ENCODE data around the gene PXDC1. TPM values are rescaled to one million over a fixed set of nuclear protein-coding genes. Genes with fewer than 3 reads are reported as not detected.
"Not testable (repeated sequence)": the region's sequence is repeated elsewhere in the genome, so short reads cannot be mapped to it uniquely, and the experiment has no call there.

The PXDC1 gene
- total RNA-seq, 1 donor, result 144 TPM

DNA sequence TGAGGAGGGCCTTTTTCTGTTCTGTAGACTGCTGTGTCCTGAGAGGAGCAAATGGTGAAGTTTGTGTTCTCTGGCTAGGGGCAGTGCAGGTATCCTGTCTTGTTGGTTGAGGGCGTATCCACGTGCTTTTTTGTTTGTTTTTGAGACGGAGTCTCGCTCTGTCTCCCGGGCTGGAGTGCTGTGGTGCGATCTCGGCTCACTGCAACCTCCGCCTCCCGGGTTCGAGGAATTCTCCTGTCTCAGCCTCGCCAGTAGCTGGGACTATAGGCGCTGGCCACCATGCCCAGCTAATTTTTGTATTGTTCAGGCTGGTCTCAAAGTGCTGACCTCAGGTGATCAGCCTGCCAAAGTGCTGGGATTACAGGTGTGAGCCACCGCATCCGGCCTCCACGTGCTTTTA, 10.8 kb upstream of the PXDC1 start:
- H3K27me3 ChIP-seq (ENCODE audit: insufficient read depth, low read length), result no peaks in the 10 kb centered on the region
- H3K9me3 ChIP-seq (ENCODE audit: low read depth, low read length), result no peaks in the 10 kb centered on the region
- no peak overlapping the region for H3K4me3 ChIP-seq (ENCODE audit: insufficient read depth, low read length)
- no peak for DNase-seq (ENCODE audit: insufficient read length, low spot score, missing footprints)
- peaks cover 33% of the 10 kb centered on the region for H3K4me1 ChIP-seq (ENCODE audit: insufficient read depth, low read length)
- H4K20me1 ChIP-seq (ENCODE audit: insufficient read depth, low read length), result no peaks in the 10 kb centered on the region
- no peak overlapping the region for H3K27ac ChIP-seq (ENCODE audit: low read depth, low read length)
- no peaks in the 10 kb centered on the region for H3K36me3 ChIP-seq (ENCODE audit: insufficient read depth, low read length)
- no peak overlapping the region for H3K4me2 ChIP-seq (ENCODE audit: insufficient read depth, low read length)
- TF ChIP-seq, protein P1, sequence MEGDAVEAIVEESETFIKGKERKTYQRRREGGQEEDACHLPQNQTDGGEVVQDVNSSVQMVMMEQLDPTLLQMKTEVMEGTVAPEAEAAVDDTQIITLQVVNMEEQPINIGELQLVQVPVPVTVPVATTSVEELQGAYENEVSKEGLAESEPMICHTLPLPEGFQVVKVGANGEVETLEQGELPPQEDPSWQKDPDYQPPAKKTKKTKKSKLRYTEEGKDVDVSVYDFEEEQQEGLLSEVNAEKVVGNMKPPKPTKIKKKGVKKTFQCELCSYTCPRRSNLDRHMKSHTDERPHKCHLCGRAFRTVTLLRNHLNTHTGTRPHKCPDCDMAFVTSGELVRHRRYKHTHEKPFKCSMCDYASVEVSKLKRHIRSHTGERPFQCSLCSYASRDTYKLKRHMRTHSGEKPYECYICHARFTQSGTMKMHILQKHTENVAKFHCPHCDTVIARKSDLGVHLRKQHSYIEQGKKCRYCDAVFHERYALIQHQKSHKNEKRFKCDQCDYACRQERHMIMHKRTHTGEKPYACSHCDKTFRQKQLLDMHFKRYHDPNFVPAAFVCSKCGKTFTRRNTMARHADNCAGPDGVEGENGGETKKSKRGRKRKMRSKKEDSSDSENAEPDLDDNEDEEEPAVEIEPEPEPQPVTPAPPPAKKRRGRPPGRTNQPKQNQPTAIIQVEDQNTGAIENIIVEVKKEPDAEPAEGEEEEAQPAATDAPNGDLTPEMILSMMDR (IDR thresholded peaks at IDR 0.05; ENCODE audit: extremely low read depth, low read depth, low read length), result no peak
- no peaks in the 10 kb centered on the region for H3K79me2 ChIP-seq (ENCODE audit: insufficient read depth, low read length)
- H2AFZ ChIP-seq (ENCODE audit: low read length), result no peak overlapping the region

DNA sequence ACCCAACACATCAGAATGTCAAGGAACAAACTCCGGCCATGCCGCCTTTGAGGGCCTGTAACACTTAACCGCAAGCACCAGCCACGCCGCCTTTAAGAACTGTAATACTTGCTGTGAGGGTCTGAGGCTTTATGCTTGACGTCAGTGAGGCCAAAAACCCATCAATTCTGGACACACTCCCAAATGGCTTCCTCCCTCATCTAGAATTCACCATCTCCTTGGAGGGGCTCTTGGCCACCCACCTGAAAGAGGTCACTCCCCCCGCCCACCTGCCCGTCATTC, 10.4 kb upstream of the PXDC1 start:
- Histone ChIP-seq H3K4me1 (ENCODE audit: insufficient read depth, low read length) (peaks cover 33% of the 10 kb centered on the region), H3K27ac (ENCODE audit: low read depth, low read length) (no peak overlapping the region), H3K4me3 (ENCODE audit: insufficient read depth, low read length) (no peak overlapping the region), H3K36me3 (ENCODE audit: insufficient read depth, low read length) (no peaks in the 10 kb centered on the region), H2AFZ (ENCODE audit: low read length) (no peak overlapping the region), H4K20me1 (ENCODE audit: insufficient read depth, low read length) (no peaks in the 10 kb centered on the region), H3K79me2 (ENCODE audit: insufficient read depth, low read length) (no peaks in the 10 kb centered on the region), H3K27me3 (ENCODE audit: insufficient read depth, low read length) (no peaks in the 10 kb centered on the region), H3K4me2 (ENCODE audit: insufficient read depth, low read length) (no peak overlapping the region), H3K9me3 (ENCODE audit: low read depth, low read length) (no peaks in the 10 kb centered on the region)
- TF ChIP-seq, protein P1 (IDR thresholded peaks at IDR 0.05; ENCODE audit: extremely low read depth, low read depth, low read length), result no peak
- peak; percentile 23 for DNase-seq (ENCODE audit: insufficient read length, low spot score, missing footprints)

DNA sequence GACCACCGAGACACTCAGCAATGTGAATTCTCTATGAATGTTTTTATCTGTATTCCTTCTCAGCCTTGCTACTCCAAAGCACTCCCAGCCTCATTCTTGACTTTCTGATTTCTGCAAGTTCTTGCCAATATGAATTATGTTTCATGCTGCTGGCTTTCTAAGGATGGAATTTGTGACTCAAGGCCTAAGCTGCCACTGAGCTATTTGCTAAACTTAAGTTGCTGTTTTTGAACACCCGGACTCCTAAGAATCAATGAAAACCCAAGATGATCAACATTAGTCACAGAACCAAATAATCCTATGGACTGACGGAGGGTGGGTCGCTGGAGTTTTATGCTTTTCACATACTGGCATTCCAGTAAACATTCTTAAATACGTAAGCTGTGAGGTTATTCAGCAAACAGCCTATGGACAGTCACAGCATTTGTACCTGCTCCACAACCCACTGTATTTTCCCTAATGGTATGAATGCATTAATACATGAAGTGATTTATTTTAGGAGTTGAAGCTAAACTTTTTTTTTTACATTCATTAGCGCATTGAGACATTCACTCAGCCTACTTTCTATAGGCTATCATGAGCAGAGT, 8.2 kb upstream of the PXDC1 start:
- peak overlapping the region; percentile 4 for H2AFZ ChIP-seq (ENCODE audit: low read length)
- TF ChIP-seq, protein P1 (IDR thresholded peaks at IDR 0.05; ENCODE audit: extremely low read depth, low read depth, low read length), result no peak
- H3K4me1 ChIP-seq (ENCODE audit: insufficient read depth, low read length), result peaks cover 19% of the 10 kb centered on the region
- H3K9me3 ChIP-seq (ENCODE audit: low read depth, low read length), result no peaks in the 10 kb centered on the region
- peak overlapping the region; percentile 72 for H3K27ac ChIP-seq (ENCODE audit: low read depth, low read length)
- H3K27me3 ChIP-seq (ENCODE audit: insufficient read depth, low read length), result no peaks in the 10 kb centered on the region
- H3K79me2 ChIP-seq (ENCODE audit: insufficient read depth, low read length), result no peaks in the 10 kb centered on the region
- peak; percentile 99 for DNase-seq (ENCODE audit: insufficient read length, low spot score, missing footprints)
- H4K20me1 ChIP-seq (ENCODE audit: insufficient read depth, low read length), result no peaks in the 10 kb centered on the region
- peak overlapping the region; percentile 53 for H3K4me2 ChIP-seq (ENCODE audit: insufficient read depth, low read length)
- H3K4me3 ChIP-seq (ENCODE audit: insufficient read depth, low read length), result peak overlapping the region; percentile 34
- no peaks in the 10 kb centered on the region for H3K36me3 ChIP-seq (ENCODE audit: insufficient read depth, low read length)

DNA sequence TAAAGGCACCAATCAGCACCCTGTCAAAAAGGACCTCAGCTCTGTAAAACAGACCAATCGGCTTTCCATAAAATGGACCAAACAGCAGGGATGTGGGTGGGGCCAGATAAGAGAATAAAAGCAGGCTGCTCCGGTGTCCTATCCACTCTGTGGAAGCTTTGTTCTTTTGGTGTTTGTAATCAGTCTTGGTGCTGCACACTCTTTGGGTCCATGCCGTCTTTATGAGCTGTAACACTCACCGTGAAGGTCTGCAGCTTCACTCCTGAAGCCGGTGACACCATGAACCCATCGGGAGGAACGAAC, 7.3 kb upstream of the PXDC1 start:
- Histone ChIP-seq H3K4me2 (ENCODE audit: insufficient read depth, low read length) (peak overlapping the region; percentile 53), H3K27ac (ENCODE audit: low read depth, low read length) (peak overlapping the region; percentile 72)

DNA sequence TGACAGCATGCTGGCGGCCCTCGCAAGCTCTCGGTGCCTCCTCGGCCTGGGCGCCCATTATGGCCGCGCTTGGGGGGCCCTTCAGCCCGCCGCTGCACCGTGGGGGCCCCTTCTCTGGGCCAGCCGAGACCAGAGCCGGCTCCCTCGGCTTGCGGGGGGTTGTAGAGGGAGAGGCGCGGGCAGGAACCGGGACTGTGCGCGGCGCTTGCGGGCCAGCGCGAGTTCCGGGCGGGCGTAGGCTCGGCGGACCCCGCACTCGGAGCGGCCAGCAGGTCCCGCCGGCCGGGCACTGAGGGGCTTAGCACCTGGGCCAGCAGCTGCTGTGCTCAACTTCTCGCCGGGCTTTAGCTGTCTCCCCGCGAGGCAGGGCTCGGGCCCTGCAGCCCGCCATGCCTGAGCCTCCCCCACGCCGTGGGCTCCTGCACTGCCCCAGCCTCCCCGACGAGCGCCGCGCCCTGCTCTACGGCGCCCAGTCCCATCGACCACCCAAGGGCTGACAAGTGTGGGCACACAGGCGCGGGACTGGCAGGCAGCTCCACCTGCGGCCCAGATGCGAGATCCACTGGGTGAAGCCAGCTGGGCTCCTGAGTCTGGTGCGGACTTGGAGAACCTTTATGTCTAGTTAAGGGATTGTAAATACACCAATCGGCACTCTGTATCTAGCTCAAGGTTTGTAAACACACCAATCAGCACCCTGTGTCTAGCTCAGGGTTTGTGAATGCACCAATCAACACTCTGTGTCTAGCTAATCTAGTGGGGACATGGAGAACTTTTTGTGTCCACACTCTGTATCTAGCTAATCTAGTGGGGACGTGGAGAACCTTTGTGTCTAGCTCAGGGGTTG, 6.7 kb upstream of the PXDC1 start:
- not testable (repeated sequence) for H4K20me1 ChIP-seq (ENCODE audit: insufficient read depth, low read length); H3K36me3 ChIP-seq (ENCODE audit: insufficient read depth, low read length); H3K27ac ChIP-seq (ENCODE audit: low read depth, low read length); H3K4me2 ChIP-seq (ENCODE audit: insufficient read depth, low read length); H3K9me3 ChIP-seq (ENCODE audit: low read depth, low read length); H3K4me3 ChIP-seq (ENCODE audit: insufficient read depth, low read length); H2AFZ ChIP-seq (ENCODE audit: low read length); H3K79me2 ChIP-seq (ENCODE audit: insufficient read depth, low read length); H3K27me3 ChIP-seq (ENCODE audit: insufficient read depth, low read length); DNase-seq (ENCODE audit: insufficient read length, low spot score, missing footprints)
- H3K4me1 ChIP-seq (ENCODE audit: insufficient read depth, low read length), result peaks cover 19% of the 10 kb centered on the region

More for the DNA sequence above, 7.3 kb upstream of the PXDC1 start:
- TF ChIP-seq, protein P1 (IDR thresholded peaks at IDR 0.05; ENCODE audit: extremely low read depth, low read depth, low read length), result no peak
- no peak overlapping the region for H3K4me3 ChIP-seq (ENCODE audit: insufficient read depth, low read length)
- H2AFZ ChIP-seq (ENCODE audit: low read length), result peak overlapping the region; percentile 5
- H3K9me3 ChIP-seq (ENCODE audit: low read depth, low read length), result no peaks in the 10 kb centered on the region
- DNase-seq (ENCODE audit: insufficient read length, low spot score, missing footprints), result peak; percentile 81
- H3K79me2 ChIP-seq (ENCODE audit: insufficient read depth, low read length), result no peaks in the 10 kb centered on the region
- H4K20me1 ChIP-seq (ENCODE audit: insufficient read depth, low read length), result no peaks in the 10 kb centered on the region
- H3K36me3 ChIP-seq (ENCODE audit: insufficient read depth, low read length), result no peaks in the 10 kb centered on the region
- H3K27me3 ChIP-seq (ENCODE audit: insufficient read depth, low read length), result no peaks in the 10 kb centered on the region
- peaks cover 19% of the 10 kb centered on the region for H3K4me1 ChIP-seq (ENCODE audit: insufficient read depth, low read length)
